Right atrium auricular region (tissue), 2 donors: ENCODE measurements around the gene MARK2. TPM values are rescaled to one million over a fixed set of nuclear protein-coding genes. Genes with fewer than 3 reads are reported as not detected.

Source experiments
- DNase-seq: peaks from one replicate; pipeline ENCODE4 v3.0.0-alpha.2; 2019; ENCODE audit warnings: low spot score
- H3K27ac ChIP-seq, 2 donors: fragments of 200-600 bp; sonication (generic); 1 replicate in 1 of 2; 2 replicates in 1 of 2; pipeline ENCODE4 v1.5.1; 2016 to 2019
- H3K27me3 ChIP-seq, 2 donors: fragments of 200-600 bp; sonication (generic); one replicate each; pipeline versions ENCODE4 v1.5.1 to v1.6.0; 2017 to 2019
- H3K36me3 ChIP-seq: fragments of 200-600 bp; sonication (generic); one replicate; pipeline ENCODE4 v1.5.1; 2016
- H3K4me1 ChIP-seq, 2 donors: fragments of 200-600 bp; sonication (generic); one replicate each; pipeline versions ENCODE4 v1.5.1 to v1.6.0; 2017 to 2019
- H3K4me3 ChIP-seq, 2 donors: fragments of 200-600 bp; sonication (generic); 1 replicate in 1 of 2; 2 replicates in 1 of 2; pipeline ENCODE4 v1.5.1; 2017 to 2019; ENCODE audit warnings: mild to moderate bottlenecking in 1 of 2, moderate library complexity in 1 of 2
- H3K9me3 ChIP-seq, 2 donors: fragments of 200-600 bp; sonication (generic); one replicate each; pipeline ENCODE4 v1.5.1; 2019
- CTCF ChIP-seq, 2 donors: fragments of 200-600 bp; sonication (generic); IDR thresholded peaks; one replicate each; pipeline ENCODE4 v1.5.1; 2019; ENCODE audit warnings: antibody characterized with exemption in 2 of 2
- total RNA-seq, 2 donors: library from RNA; depleted of rRNA; stranded (reverse); fragments of >200 nt; gene quantifications; one replicate each; pipeline ENCODE4 v1.1.0, GENCODE V29; 2016

Gene MARK2
- total RNA-seq, 2 donors from 2014 or later = 29.3 to 31.5 TPM

GRCh38 chr11:63912678-63913077 is 73.8 kb downstream of the MARK2 start:
- DNase-seq = no peak
- TF ChIP-seq CTCF (IDR thresholded peaks at IDR 0.05) = no peak
- H3K4me3 ChIP-seq = no peak overlapping the region
- H3K27me3 ChIP-seq = no peaks in the 10 kb centered on the region
- no peak overlapping the region for H3K27ac ChIP-seq
- H3K4me1 ChIP-seq = peaks cover 0 to 44% of the 10 kb centered on the region in 2 donors
- H3K36me3 ChIP-seq = peaks cover 8% of the 10 kb centered on the region
- no peaks in the 10 kb centered on the region for H3K9me3 ChIP-seq

- Histone ChIP-seq H3K4me3 (no peak overlapping the region), H3K36me3 (peaks cover 1% of the 10 kb centered on the region), H3K27me3 (no peaks in the 10 kb centered on the region), H3K27ac (no peak overlapping the region), H3K4me1 (peaks cover 0 to 44% of the 10 kb centered on the region in 2 donors), H3K9me3 (no peaks in the 10 kb centered on the region)
- no peak for TF ChIP-seq CTCF (IDR thresholded peaks at IDR 0.05)
- DNase-seq = no peak
Measured at GRCh38 chr11:63913866-63914830, 75.2 kb downstream of the MARK2 start.

GRCh38 chr11:63914896-63915691 is 76.2 kb downstream of the MARK2 start:
- H3K36me3 ChIP-seq = no peaks in the 10 kb centered on the region
- peaks cover 0 to 47% of the 10 kb centered on the region in 2 donors for H3K4me1 ChIP-seq
- DNase-seq = no peak
- no peaks in the 10 kb centered on the region for H3K9me3 ChIP-seq
- H3K4me3 ChIP-seq = no peak overlapping the region
- TF ChIP-seq CTCF (IDR thresholded peaks at IDR 0.05) = no peak
- H3K27me3 ChIP-seq = no peaks in the 10 kb centered on the region
- peak overlapping the region in 1 of 2 donors; percentile 67 for H3K27ac ChIP-seq

GRCh38 chr11:63915961-63916836 is 77.3 kb downstream of the MARK2 start:
- TF ChIP-seq CTCF (IDR thresholded peaks at IDR 0.05) = peak; percentile 38 to 75
- Histone ChIP-seq H3K4me1 (peaks cover 0 to 57% of the 10 kb centered on the region in 2 donors), H3K36me3 (no peaks in the 10 kb centered on the region), H3K27ac (peak overlapping the region; percentile 67 to 95), H3K4me3 (peak overlapping the region; percentile 40 to 58), H3K27me3 (no peaks in the 10 kb centered on the region), H3K9me3 (no peaks in the 10 kb centered on the region)
- DNase-seq = no peak
